Heart left ventricle (tissue), 16 donors: ENCODE results near the gene TRIM28. TPM values are rescaled to one million over a fixed set of nuclear protein-coding genes. Genes with fewer than 3 reads are reported as not detected.

ENCODE experiments used
- ATAC-seq, 4 donors: fragments of 200-7000 bp; cut with Tn5 transposase; one replicate each; pipeline ENCODE4 v1.9.1; 2020 to 2022; ENCODE audit warnings: moderate library complexity in 4 of 4, mild to moderate bottlenecking in 3 of 4, moderate number of reproducible peaks in 1 of 4
- DNase-seq, 5 donors: peaks; one replicate each; pipeline ENCODE4 v3.0.0-alpha.2; 2020
- H3K27ac ChIP-seq, 12 donors: fragments of 200-600 bp; sonication (generic) in 4 of 12; one replicate each; pipeline versions ENCODE4 v1.5.0 to v1.8.0; 2016 to 2022; ENCODE audit warnings: mild to moderate bottlenecking in 2 of 12
- H3K27me3 ChIP-seq, 9 donors: fragments of 200-600 bp; sonication (generic) in 2 of 9; one replicate each; pipeline versions ENCODE4 v1.5.1 to v1.8.0; 2016 to 2022; ENCODE audit warnings: mild to moderate bottlenecking in 3 of 9
- H3K36me3 ChIP-seq, 9 donors: fragments of 200-600 bp; sonication (generic) in 2 of 9; one replicate each; pipeline versions ENCODE4 v1.5.0 to v1.8.0; 2018 to 2022; ENCODE audit warnings: mild to moderate bottlenecking in 2 of 9
- H3K4me1 ChIP-seq, 12 donors: fragments of 200-600 bp; sonication (generic) in 4 of 12; one replicate each; pipeline versions ENCODE4 v1.5.0 to v1.8.0; 2016 to 2022; ENCODE audit warnings: mild to moderate bottlenecking in 3 of 12
- H3K4me3 ChIP-seq, 12 donors: fragments of 200-600 bp; sonication (generic) in 4 of 12; one replicate each; pipeline versions ENCODE4 v1.5.0 to v1.8.0; 2017 to 2022; ENCODE audit warnings: mild to moderate bottlenecking in 9 of 12, moderate library complexity in 4 of 12
- H3K9me3 ChIP-seq, 12 donors: fragments of 200-600 bp; sonication (generic) in 4 of 12; one replicate each; pipeline versions ENCODE4 v1.5.0 to v1.8.0; 2016 to 2022; ENCODE audit warnings: mild to moderate bottlenecking in 1 of 12
- POLR2A ChIP-seq, 2 donors: fragments of 450-650 bp; IDR thresholded peaks; one replicate each; pipeline ENCODE4 v1.6.1; 2017; ENCODE audit warnings: antibody characterized with exemption in 2 of 2, mild to moderate bottlenecking in 2 of 2, moderate library complexity in 2 of 2
- WGBS, 4 donors: extraction: QIAGEN DNeasy Blood & Tissue Kit in 2 of 4; methylation state at CpG; one replicate each; pipeline versions ENCODE4 v1.1.5 to v1.1.7; 2013 to 2018; 5-methylcytosine and 5-hydroxymethylcytosine counted together
- intact Hi-C, 10 donors: fragments of 100-400 bp; cut with DNase I; formaldehyde crosslinking; loops; one replicate each; pipeline versions ENCODE4 v1.11.1 to v1.14.2; 2022
- polyA plus RNA-seq, 2 donors: library from polyadenylated mRNA; stranded (reverse); fragments of 200-250 nt; gene quantifications; one replicate each; pipeline ENCODE4 v1.2.3, GENCODE V29; 2013
- total RNA-seq, 9 donors: library from RNA; depleted of rRNA in 2 of 9; stranded (reverse); fragments of >200 nt in 2 of 9; fragmentation: NEBNext Ultra II Directional in 3 of 9; extraction: Animal tissue kit (Norgen Biotek cat#: 25700) in 3 of 9; gene quantifications; one replicate each; pipeline versions ENCODE4 v1.1.0 to v1.2.4, GENCODE V29; 2016 to 2023
- TF ChIP-seq, protein P1 (sequence below), 12 donors: fragments of 200-600 bp; sonication (generic) in 4 of 12; IDR thresholded peaks; one replicate each; pipeline versions ENCODE4 v1.5.0 to v1.8.0; 2018 to 2022; ENCODE audit warnings: antibody characterized with exemption in 12 of 12, mild to moderate bottlenecking in 5 of 12
- donor health status: ischemic (EF 13 %, LVEDD 7.1; RV severe dilation, severe dysfunction).
- donor health status: healthy with polysubstance abuse.
- donor health status: DM: no; HTN: yes; CAD: no.
- donor health status: DM: no; HTN: no; CAD: no.
- donor health status: ischemic (EF 25% LVEDD 6.9; RV normal size, moderate dysfunction).
- donor health status: ischemic (EF 25% LVEDD 5.7; RV mildly dilated, moderate dysfunction).
- donor health status: healthy.
- donor health status: DM: yes; HTN: yes; CAD: no.
- donor health status: ischemic (EF 35%, LVEDD 5.7; RV mildly dilated, moderate dysfunction).
- donor health status: nonischemic (EF 11% LVEDD 7.7; RV severe dilation, severe dysfunction).
- donor health status: DM: yes; HTN: yes; CAD: no.
- donor health status: PGD.
- donor health status: ischemic (EF 29% LVEDD 5.4; RV normal size, mild dysfunction).
- donor health status: nonischemic (EF 23%, LVEDD 6.1; RV moderate dilation, normal function).

TRIM28 gene
- total and polyA plus RNA-seq, 11 donors, result 88.0 to 265 (median 160) TPM

DNA sequence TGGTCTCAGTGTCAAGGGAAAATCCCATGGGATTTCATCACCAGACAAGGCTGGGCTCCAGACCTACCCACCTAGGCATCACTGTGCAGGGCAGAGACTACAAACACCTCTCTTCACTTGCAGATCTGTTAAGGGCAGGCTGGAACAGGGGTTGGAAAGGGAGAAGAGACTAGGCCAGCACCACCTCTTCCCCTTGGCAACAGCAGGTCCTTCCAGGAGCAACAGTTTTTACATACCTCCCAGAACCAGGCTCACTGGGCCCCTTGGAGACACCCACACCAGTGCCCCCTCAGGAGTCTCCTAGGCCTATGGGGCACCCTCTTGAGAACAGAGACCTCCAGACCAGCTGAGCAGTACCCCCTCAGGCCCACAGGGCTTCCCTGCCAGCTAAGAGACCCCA lies 17.1 kb downstream of the TRIM28 start:
- DNase-seq (peak in 1 of 5 donors; percentile 45), ATAC-seq (no peak)
- Histone ChIP-seq H3K36me3 (peaks cover 0 to 13% (median 10%) of the 10 kb centered on the region in 9 donors), H3K27ac (no peak overlapping the region), H3K9me3 (no peaks in the 10 kb centered on the region), H3K4me3 (no peak overlapping the region), H3K27me3 (peaks cover 0 to 21% (median 0%) of the 10 kb centered on the region in 9 donors), H3K4me1 (peaks cover 11 to 56% (median 48%) of the 10 kb centered on the region in 12 donors)
- TF ChIP-seq POLR2A (IDR thresholded peaks at IDR 0.05), result no peak
- TF ChIP-seq, protein P1, sequence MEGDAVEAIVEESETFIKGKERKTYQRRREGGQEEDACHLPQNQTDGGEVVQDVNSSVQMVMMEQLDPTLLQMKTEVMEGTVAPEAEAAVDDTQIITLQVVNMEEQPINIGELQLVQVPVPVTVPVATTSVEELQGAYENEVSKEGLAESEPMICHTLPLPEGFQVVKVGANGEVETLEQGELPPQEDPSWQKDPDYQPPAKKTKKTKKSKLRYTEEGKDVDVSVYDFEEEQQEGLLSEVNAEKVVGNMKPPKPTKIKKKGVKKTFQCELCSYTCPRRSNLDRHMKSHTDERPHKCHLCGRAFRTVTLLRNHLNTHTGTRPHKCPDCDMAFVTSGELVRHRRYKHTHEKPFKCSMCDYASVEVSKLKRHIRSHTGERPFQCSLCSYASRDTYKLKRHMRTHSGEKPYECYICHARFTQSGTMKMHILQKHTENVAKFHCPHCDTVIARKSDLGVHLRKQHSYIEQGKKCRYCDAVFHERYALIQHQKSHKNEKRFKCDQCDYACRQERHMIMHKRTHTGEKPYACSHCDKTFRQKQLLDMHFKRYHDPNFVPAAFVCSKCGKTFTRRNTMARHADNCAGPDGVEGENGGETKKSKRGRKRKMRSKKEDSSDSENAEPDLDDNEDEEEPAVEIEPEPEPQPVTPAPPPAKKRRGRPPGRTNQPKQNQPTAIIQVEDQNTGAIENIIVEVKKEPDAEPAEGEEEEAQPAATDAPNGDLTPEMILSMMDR (IDR thresholded peaks at IDR 0.05), result no peak
- intact Hi-C loops, result no loop called here

DNA sequence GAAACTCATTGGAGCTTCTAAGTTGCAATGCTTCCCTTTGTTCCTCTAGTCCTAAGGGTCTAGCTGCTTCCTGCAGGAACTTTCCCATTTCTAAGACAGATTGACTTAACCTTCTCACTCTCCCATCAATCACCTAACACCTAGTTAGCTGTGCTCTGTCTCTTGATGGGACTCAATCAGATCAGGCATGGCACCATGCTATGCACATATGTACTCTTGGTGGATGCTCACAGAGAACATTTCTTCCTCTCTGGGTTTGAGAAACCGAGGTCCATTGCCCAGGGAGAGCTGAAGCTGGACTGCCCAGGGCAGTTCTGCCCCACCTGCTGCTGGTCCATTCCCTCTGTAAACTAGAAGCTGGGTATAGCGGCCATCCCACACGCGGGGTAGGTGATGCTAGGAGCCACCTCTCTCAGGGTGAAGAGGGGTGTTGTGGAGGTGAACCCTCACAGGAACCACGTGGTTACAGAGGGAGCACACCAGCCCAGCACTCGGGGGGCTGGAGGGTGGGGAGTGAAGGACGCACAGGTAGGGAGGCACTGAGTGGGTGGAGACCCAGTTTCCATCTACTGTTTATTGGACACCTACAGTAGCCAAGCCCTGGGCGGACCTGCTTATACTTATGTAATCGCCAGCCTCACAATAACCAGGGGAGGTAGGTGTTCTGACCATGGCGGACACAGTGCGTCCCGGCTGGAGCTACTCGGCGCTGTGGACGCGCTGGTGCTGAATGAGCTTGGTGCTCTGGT lies 17.7 kb downstream of the TRIM28 start:
- intact Hi-C loops, result no loop called here
- WGBS, 4 donors, result 54 to 65% (median 57%) methylated on average over 16 of the region's 16 CpGs
- DNase-seq (peak in 2 of 5 donors; percentile 25 to 30), ATAC-seq (no peak)
- H3K36me3 ChIP-seq, result peaks cover 0 to 10% (median 6%) of the 10 kb centered on the region in 9 donors
- H3K27me3 ChIP-seq, result peaks cover 0 to 21% (median 0%) of the 10 kb centered on the region in 9 donors
- H3K9me3 ChIP-seq, result no peaks in the 10 kb centered on the region
- TF ChIP-seq, protein P1 (IDR thresholded peaks at IDR 0.05), result no peak
- TF ChIP-seq POLR2A (IDR thresholded peaks at IDR 0.05), result no peak
- peaks cover 11 to 50% (median 42%) of the 10 kb centered on the region in 12 donors for H3K4me1 ChIP-seq
- H3K27ac ChIP-seq, result peak overlapping the region in 5 of 12 donors; percentile 22 to 62 (median 44)
- H3K4me3 ChIP-seq, result peak overlapping the region in 10 of 12 donors; percentile 31 to 62 (median 52)

DNA sequence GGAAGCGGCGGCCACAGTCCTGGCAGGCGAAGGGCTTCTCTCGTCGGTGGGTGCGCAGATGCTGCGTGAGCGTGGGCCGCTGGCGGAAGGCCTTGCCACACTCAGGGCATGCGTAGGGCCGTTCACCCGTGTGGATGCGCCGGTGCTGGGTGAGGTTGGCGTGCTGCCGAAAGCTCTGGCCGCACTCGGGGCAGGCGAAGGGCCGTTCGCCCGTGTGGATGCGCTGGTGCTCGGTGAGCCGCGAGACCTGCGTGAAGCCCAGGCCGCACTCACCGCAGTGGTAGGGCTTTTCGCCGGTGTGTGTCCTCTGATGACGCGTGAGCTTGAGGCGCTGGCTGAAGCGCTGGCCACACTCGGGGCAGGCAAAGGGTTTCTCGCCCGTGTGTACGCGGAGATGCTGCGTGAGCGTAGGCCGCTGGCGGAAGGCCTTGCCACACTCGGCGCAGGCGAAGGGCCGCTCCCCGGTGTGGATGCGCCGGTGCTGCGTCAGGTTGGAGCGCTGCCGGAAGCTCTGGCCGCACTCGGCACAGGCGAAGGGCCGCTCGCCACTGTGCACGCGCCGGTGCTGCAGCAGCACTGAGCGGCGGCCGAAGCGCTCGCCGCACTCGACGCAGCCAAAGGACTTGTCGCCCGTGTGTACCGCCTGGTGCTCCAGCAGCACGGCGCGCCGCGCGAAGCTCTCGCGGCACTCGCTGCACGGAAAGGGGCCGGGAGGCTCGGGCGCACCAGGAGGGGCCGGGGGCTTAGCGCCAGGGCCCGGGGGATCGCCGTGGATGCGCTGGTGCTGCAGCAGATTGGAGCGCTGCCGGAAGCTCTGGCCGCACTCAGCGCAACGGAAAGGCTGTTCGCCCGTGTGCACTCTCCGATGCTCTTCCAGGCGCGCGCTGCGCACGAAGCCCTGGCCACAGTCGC lies 18.5 kb downstream of the TRIM28 start:
- Histone ChIP-seq H3K4me3 (peak overlapping the region; percentile 29 to 62 (median 50)), H3K27me3 (peaks cover 0 to 21% (median 0%) of the 10 kb centered on the region in 9 donors), H3K4me1 (peaks cover 8 to 41% (median 34%) of the 10 kb centered on the region in 12 donors), H3K9me3 (no peaks in the 10 kb centered on the region), H3K36me3 (peaks cover 0 to 14% (median 6%) of the 10 kb centered on the region in 9 donors), H3K27ac (peak overlapping the region in 8 of 12 donors; percentile 22 to 62 (median 46))
- WGBS, 4 donors, result 4 to 13% (median 6%) methylated on average over 51 to 107 of the region's 107 CpGs
- peak in 4 of 5 donors; percentile 40 to 75 (median 56) for DNase-seq
- intact Hi-C loops, result no loop called here
- peak in 1 of 4 donors; percentile 3 for ATAC-seq
- no peak for TF ChIP-seq POLR2A (IDR thresholded peaks at IDR 0.05)
- TF ChIP-seq, protein P1 (IDR thresholded peaks at IDR 0.05), result no peak
